Activated naive CD8-positive, alpha-beta T cell (primary cell): ENCODE results near the gene ABAT.

Source experiments
- H3K27ac Mint-ChIP-seq: one replicate; pipeline ENCODE4 v1.8.0; 2021; ENCODE audit warnings: mixed read lengths
- H3K27me3 Mint-ChIP-seq: one replicate; pipeline ENCODE4 v1.8.0; 2021; ENCODE audit warnings: mixed read lengths
- H3K36me3 Mint-ChIP-seq: one replicate; pipeline ENCODE4 v1.8.0; 2021; ENCODE audit warnings: mixed read lengths
- H3K4me1 Mint-ChIP-seq: one replicate; pipeline ENCODE4 v1.8.0; 2021; ENCODE audit warnings: low read depth, mixed read lengths
- H3K4me3 Mint-ChIP-seq: one replicate; pipeline ENCODE4 v1.8.0; 2021; ENCODE audit warnings: mild to moderate bottlenecking, mixed read lengths
- H3K9me3 Mint-ChIP-seq: one replicate; pipeline ENCODE4 v1.8.0; 2021; ENCODE audit warnings: low read depth, mixed read lengths

The ABAT gene

DNA sequence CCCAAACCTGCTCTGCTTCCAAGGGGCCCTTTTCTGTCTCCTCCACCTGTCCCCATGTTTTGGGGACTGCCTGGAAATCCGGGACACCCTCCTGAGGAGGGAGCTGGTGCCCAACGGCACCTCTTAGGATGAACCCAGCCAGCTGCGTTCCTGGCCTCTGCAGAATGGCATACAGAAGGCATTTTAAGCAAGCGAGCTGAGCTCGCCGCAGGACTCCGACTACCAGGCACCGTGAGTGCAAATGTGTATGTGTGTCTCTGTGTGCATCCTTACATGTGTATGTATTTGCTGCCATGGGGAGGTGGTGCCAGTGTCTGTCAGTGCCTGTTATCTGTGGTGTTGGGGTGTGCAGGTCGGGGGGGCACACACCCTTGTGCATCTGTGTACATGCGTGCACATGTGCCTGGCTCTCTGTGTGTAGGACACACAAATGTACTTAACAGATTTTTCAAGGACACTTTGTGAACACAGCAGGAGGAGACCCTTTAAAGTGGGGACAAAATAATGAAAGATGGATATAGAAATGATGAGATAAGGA lies 39.3 kb downstream of the ABAT start:
- Mint-ChIP-seq H3K9me3 (no peaks in the 10 kb centered on the region), H3K27ac (no peak overlapping the region)

DNA sequence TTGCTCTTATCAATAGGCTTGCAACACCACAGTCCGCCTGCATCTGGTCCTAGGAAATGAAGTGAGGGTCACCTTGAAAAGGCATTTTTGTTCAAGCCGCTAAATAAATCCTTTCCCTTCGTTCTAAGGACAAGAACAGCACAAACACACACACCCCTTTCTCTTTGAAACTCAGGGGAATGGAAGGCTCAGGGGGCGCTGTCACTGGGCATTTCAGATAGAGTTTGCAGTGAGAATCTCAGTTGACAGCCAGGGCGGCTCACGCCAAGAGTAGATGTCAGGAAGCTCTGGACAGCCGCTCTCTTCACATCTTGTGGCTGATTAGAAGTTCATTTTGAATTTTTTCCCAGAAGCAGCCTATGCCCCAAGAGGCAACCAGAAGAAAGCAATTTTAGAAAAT lies 39.8 kb downstream of the ABAT start:
- Mint-ChIP-seq H3K27me3 (no peaks in the 10 kb centered on the region), H3K27ac (no peak overlapping the region), H3K4me3 (no peak overlapping the region), H3K9me3 (no peaks in the 10 kb centered on the region), H3K36me3 (peaks cover 23% of the 10 kb centered on the region), H3K4me1 (no peaks in the 10 kb centered on the region)

More for the DNA sequence above, 39.3 kb downstream of the ABAT start:
- no peaks in the 10 kb centered on the region for H3K27me3 Mint-ChIP-seq
- H3K4me1 Mint-ChIP-seq = no peaks in the 10 kb centered on the region
- no peak overlapping the region for H3K4me3 Mint-ChIP-seq
- H3K36me3 Mint-ChIP-seq = peaks cover 23% of the 10 kb centered on the region

DNA sequence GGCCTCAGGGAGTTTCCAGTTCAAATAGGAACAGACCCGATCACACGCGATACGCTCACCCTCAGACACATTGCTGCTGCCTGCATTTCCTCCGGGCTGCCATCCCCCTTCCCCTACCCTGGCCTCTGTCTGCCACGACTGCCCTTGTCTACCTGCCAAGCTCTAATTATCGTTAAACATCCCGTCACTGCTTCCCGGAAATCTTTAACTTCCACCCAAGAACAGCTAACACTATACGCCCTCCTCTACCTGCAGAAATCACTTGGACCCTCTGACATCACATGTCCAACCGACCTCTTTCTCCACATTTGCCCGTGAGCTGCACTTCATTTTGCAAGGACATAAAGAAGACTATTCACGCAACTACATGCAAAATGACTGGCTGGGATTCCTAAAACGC lies 40.4 kb downstream of the ABAT start:
- peaks cover 23% of the 10 kb centered on the region for H3K36me3 Mint-ChIP-seq

DNA sequence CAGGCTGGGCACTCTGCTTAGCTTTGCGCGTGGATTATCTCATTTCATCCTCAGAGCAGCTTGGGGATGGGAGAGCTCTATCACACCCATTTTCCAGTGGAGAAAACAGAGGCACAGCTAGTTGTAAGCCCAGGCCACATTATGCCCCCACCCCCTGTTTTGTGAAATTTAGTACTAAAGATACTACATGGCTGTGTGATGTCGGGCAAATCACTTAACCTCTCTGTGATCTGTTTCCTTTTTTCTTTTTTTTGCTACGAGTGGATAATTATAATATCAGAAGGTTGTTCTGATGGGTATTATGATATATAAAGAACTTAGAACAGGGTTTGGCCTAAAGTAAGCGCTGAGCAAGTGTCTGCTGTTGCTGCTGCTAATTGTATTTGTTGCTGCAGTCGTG lies 41.6 kb downstream of the ABAT start:
- H3K9me3 Mint-ChIP-seq = no peaks in the 10 kb centered on the region
- H3K36me3 Mint-ChIP-seq = peaks cover 19% of the 10 kb centered on the region
- no peak overlapping the region for H3K27ac Mint-ChIP-seq
- H3K4me3 Mint-ChIP-seq = no peak overlapping the region
- H3K4me1 Mint-ChIP-seq = no peaks in the 10 kb centered on the region
- no peaks in the 10 kb centered on the region for H3K27me3 Mint-ChIP-seq

More for the DNA sequence above, 40.4 kb downstream of the ABAT start:
- Mint-ChIP-seq H3K27me3 (no peaks in the 10 kb centered on the region), H3K4me1 (no peaks in the 10 kb centered on the region), H3K9me3 (no peaks in the 10 kb centered on the region), H3K4me3 (no peak overlapping the region), H3K27ac (no peak overlapping the region)

DNA sequence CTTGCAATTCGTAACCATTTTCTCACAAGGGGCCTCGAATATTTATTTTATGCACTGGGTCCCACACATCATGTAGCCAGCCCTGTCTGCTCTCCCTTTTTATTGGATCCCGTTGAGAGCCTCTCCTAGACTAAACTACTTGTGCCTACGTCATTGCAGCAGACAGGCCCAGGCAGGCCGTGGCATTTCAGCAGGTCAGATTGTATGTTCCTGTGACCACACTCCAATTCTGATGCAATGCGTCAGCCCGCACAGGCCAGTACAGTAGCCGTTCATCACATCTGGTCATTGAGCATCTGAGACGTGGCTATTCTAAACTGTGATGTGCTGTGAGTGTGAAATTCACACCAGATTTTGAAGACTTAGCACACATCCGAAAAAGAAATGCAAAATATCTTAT lies 42.2 kb downstream of the ABAT start:
- Mint-ChIP-seq H3K9me3 (no peaks in the 10 kb centered on the region), H3K4me3 (no peak overlapping the region), H3K27me3 (no peaks in the 10 kb centered on the region), H3K4me1 (no peaks in the 10 kb centered on the region), H3K36me3 (peaks cover 19% of the 10 kb centered on the region), H3K27ac (no peak overlapping the region)

DNA sequence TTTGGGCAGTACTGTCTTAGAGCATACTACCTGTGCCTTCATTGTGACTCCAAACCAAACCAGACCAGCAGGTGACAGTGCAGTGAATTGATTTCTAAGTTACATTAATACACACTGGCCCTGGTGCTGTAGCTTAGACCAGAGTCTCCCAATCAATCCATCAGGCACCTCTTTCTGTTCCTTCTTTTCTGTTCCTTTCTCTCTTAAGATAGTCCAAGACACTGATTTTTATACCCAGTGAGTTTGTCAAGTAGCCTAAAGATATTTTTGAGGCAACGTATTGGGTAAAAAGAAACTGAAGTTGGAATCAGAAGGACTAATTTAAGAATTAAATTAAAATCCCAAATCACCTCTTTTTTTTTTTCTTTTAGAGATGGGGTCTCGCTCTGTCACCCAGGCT lies 43.1 kb downstream of the ABAT start:
- no peaks in the 10 kb centered on the region for H3K9me3 Mint-ChIP-seq
- H3K36me3 Mint-ChIP-seq = peaks cover 19% of the 10 kb centered on the region
- no peak overlapping the region for H3K4me3 Mint-ChIP-seq
- no peaks in the 10 kb centered on the region for H3K27me3 Mint-ChIP-seq
- H3K27ac Mint-ChIP-seq = no peak overlapping the region
- no peaks in the 10 kb centered on the region for H3K4me1 Mint-ChIP-seq

DNA sequence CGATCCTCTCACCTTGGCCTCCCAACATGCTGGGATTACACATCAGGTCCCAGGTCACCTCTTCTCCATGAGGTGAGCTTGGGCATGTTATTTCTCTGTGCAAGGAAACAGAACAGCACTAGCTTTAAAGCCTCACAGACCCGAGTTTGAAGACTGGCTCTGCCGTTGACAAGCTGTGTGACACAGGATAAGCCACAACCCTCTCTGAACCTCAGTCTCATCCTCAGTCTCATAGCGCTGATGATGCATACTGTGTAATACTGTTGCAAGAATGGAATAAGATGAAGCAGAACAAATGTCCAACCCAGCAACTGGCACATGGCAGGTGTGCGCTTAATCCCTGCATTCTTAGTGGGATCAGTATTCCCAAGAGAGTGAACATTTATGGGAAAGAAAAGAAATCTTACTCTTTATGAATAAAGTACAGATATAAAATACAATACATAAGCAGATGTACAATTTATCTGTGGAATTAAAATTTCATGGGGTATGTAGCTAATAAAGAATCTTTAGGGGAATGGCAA lies 43.5 kb downstream of the ABAT start:
- Mint-ChIP-seq H3K9me3 (no peaks in the 10 kb centered on the region), H3K36me3 (peaks cover 19% of the 10 kb centered on the region), H3K27ac (no peak overlapping the region), H3K27me3 (no peaks in the 10 kb centered on the region), H3K4me1 (no peaks in the 10 kb centered on the region), H3K4me3 (no peak overlapping the region)

DNA sequence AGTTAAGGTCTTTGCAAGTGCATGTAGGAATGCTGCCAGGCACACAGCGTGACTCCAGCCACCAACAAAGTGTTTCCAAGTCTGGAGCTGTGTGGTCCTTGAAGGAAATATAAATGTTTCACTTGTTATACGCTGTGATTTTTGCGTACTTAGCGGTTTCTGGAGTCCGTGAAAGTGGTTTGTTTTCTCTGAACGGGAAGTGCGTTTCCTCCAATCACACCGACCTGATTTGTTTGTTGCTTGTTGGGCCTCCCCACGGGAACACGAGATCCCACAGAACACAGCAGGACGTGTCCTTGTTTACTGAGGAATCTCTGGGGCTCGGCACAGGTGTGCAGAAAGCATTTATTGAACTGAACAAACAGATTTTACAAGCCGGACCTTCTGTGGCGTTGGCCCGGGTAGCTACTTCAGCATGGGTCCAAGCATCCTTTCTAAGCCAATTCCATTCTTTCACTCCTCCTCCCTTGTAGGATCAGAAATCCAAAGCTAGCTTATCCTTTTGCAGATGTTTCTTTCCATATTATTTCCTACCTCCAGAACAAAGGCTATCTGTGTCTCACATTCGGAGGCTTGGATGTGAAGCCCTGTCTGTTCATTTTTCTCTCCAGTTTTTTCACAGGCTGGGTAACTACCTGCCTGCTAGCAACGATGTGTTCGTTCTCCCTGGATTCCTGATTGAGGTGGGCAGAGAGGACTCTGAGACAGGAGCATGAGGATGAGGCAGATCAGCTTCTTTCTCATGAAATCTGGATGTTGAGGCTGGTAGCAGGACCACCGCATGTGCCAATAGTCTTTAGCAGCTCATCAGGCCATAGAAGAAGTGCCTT lies 44.6 kb downstream of the ABAT start:
- H3K4me3 Mint-ChIP-seq = no peak overlapping the region
- H3K27ac Mint-ChIP-seq = no peak overlapping the region
- no peaks in the 10 kb centered on the region for H3K4me1 Mint-ChIP-seq
- no peaks in the 10 kb centered on the region for H3K27me3 Mint-ChIP-seq
- no peaks in the 10 kb centered on the region for H3K9me3 Mint-ChIP-seq
- peaks cover 16% of the 10 kb centered on the region for H3K36me3 Mint-ChIP-seq

DNA sequence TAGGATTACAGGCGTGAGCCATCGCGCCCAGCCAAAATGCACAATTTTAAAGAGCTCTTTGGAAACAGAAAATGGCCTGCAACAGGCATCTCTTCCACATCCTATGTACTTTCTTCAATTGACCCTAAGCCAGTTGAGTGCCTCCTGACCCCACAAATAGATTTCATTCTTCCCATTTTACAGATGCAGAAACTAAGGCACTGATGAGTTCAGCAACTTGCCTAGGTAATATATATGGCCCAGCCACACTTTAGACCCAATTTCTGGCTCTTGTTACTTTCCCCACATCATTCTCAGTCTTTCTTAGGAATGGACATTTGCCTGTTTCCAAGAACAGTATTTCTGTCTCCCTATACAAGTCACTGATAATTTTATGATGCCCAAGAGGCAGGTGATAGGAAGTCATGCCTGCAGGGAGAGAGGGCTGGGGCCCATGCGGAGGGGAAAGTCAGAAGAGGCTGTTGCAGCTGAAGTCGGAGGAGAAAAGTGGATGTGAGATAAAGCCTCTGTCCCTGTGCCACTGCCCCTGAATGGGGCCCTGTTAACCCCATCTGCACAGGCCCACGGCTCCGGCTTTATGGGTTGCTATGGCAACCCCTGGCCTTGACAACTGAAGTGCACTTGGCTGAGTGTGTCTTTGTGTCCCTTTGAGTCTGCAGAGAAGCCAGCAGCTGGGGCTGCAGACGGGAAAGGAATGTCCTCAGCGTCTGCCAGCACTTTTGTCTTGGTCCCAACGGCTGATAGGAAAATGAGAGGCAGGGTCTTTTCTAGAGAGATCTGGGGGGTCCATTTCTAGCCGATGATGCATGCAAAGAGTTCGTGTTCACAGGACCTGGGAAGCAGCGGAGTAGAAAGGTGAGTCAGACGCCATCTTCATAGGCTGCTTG lies 45.9 kb downstream of the ABAT start:
- no peaks in the 10 kb centered on the region for H3K4me1 Mint-ChIP-seq
- peaks cover 11% of the 10 kb centered on the region for H3K36me3 Mint-ChIP-seq
- H3K27me3 Mint-ChIP-seq = no peaks in the 10 kb centered on the region
- no peak overlapping the region for H3K4me3 Mint-ChIP-seq
- H3K27ac Mint-ChIP-seq = no peak overlapping the region
- H3K9me3 Mint-ChIP-seq = no peaks in the 10 kb centered on the region

DNA sequence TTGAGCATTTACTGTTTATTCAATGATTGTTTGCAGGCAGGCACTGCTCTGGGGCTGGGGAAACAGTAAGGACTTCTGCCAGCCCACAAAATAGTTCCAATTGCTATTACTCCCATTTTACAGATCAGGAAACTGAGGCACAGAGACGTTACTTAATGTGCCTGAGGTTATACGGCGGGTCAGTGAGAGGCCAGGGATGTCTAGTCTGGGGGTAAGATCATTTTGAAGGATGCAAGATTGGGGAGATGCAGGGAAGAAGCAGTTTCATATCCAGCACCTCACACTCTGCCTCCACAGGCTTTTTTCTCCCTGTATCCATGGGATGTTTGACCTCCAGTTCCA lies 46.5 kb downstream of the ABAT start:
- no peaks in the 10 kb centered on the region for H3K27me3 Mint-ChIP-seq
- no peaks in the 10 kb centered on the region for H3K9me3 Mint-ChIP-seq
- H3K27ac Mint-ChIP-seq = no peak overlapping the region
- H3K4me3 Mint-ChIP-seq = no peak overlapping the region
- no peaks in the 10 kb centered on the region for H3K4me1 Mint-ChIP-seq
- peaks cover 11% of the 10 kb centered on the region for H3K36me3 Mint-ChIP-seq

DNA sequence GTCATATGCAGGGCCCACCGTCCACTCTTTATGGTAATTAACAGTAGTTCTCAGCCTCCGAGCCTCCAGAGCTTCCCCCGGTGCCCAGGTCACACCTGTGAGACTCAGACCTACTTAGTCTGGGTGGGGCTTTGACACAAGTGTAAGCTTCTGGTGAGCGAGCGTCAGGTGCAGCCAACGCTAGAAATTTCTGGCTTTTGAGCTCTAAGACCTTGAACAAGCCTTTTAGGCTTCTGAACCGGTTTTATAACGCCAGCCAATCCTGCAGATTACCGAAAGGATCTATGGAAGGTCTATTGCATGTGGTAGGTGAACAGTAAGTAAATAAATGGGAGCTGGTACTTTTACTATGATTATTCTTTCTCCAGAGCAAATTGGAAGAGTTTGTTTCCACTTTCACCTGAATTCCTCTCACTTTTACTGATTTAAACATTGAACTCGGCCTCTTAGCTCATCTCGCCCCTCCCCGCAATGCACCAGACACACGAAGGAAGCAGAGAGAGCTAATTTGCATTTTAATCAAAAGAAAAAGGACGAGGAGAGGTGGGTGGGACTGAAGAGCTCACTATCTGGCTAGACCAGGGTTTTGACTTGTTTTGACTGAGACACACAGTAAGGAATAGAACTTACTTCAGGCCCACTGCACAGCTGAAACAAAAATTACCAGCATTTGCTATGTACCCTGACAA lies 47.1 kb downstream of the ABAT start:
- no peak overlapping the region for H3K4me3 Mint-ChIP-seq

DNA sequence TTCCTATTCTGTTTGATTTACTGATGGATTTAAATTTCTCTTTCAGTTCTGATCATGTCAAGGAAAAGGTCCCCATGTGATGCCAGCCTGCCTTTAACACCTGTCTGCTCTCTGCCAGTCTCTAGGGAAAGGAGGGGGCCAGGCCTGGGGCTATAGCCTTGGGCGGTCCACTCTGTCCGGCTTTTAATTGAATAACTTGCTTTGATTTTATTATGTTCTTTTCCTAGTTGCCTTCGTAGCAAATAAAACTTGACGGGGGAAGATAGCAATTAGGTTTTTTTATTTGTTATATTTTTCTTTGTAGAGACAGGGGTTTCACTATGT lies 47.6 kb downstream of the ABAT start:
- peaks cover 6% of the 10 kb centered on the region for H3K36me3 Mint-ChIP-seq
- no peak overlapping the region for H3K27ac Mint-ChIP-seq
- no peaks in the 10 kb centered on the region for H3K27me3 Mint-ChIP-seq
- H3K4me3 Mint-ChIP-seq = no peak overlapping the region
- H3K9me3 Mint-ChIP-seq = no peaks in the 10 kb centered on the region
- no peaks in the 10 kb centered on the region for H3K4me1 Mint-ChIP-seq

More for the DNA sequence above, 47.1 kb downstream of the ABAT start:
- Mint-ChIP-seq H3K27me3 (no peaks in the 10 kb centered on the region), H3K27ac (no peak overlapping the region), H3K36me3 (peaks cover 8% of the 10 kb centered on the region), H3K9me3 (no peaks in the 10 kb centered on the region), H3K4me1 (no peaks in the 10 kb centered on the region)

DNA sequence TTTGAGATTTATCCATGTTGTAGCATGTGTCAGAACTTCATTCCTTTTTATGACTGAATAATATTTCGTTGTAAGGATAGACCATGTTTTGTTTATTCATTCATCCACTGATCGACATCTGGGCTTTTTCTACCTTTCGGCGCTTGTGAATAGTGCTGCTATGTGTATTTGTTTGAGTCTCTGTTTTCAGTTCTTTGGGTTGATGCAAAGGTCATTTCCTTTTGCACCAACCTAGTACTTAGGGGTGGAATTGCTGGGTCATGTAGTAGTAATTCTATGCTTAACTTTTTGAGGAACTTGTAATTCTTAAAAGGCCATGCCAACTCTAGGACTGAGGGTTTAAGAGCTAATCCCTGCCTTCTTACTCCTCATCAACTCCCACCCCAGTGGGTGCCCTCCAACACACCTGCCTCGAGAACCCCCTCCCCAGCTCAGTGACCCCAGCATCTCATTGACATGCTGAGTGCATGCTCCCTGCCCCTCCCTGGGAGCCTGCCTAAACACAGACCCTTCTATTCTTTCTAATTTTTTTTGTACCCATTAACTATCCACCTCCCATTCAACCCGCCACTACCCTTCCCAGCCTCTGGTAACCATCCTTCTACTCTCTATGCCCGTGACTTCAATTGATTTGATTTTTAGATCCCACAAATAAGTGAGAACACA lies 51.2 kb downstream of the ABAT start:
- Mint-ChIP-seq H3K27ac (no peak overlapping the region), H3K9me3 (no peaks in the 10 kb centered on the region), H3K4me3 (no peak overlapping the region), H3K27me3 (no peaks in the 10 kb centered on the region), H3K36me3 (no peaks in the 10 kb centered on the region), H3K4me1 (peaks cover 15% of the 10 kb centered on the region)

DNA sequence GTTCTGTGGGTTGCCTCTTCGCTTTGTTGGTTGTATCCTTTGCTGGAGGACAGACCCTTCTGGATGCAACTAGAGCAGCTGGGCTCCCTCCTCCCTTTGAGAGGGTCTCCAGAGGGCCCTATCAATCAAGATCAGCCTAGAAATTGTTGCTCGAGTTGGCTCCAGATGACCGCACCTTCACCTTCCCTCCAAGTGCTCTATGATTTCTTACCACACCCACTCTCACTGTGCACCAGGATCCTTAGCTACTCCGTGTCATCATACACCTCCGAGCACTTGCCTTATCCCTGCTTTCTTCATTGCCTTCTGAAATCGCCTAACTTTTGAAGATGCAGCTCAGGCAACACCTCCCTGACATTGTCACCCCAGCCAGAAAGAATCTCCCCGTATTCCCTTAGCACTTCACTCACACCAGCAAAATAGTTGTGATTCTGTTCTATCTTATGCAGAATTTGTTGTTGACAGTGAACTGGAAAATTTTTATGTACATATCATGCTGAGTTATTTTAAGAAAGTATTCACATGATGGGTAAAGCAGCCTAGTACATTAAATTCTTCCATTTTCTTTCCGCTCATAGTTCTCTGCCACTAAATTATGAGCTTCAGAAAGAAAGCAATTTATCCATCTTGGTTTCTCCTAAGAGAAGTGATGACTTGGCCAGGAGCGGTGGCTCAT lies 52.9 kb downstream of the ABAT start:
- Mint-ChIP-seq H3K27ac (no peak overlapping the region), H3K4me3 (no peak overlapping the region), H3K27me3 (no peaks in the 10 kb centered on the region), H3K4me1 (peaks cover 16% of the 10 kb centered on the region), H3K9me3 (no peaks in the 10 kb centered on the region), H3K36me3 (no peaks in the 10 kb centered on the region)
